ENCODE measurements around the gene FAM83F. TPM values are rescaled to one million over a fixed set of nuclear protein-coding genes. Genes with fewer than 3 reads are reported as not detected.

FAM83F gene
- total and polyA plus RNA-seq, 2 donors (not counting 1 experiment from before 2014, with no cell fraction given), result 0.10 TPM; not detected in 1

DNA sequence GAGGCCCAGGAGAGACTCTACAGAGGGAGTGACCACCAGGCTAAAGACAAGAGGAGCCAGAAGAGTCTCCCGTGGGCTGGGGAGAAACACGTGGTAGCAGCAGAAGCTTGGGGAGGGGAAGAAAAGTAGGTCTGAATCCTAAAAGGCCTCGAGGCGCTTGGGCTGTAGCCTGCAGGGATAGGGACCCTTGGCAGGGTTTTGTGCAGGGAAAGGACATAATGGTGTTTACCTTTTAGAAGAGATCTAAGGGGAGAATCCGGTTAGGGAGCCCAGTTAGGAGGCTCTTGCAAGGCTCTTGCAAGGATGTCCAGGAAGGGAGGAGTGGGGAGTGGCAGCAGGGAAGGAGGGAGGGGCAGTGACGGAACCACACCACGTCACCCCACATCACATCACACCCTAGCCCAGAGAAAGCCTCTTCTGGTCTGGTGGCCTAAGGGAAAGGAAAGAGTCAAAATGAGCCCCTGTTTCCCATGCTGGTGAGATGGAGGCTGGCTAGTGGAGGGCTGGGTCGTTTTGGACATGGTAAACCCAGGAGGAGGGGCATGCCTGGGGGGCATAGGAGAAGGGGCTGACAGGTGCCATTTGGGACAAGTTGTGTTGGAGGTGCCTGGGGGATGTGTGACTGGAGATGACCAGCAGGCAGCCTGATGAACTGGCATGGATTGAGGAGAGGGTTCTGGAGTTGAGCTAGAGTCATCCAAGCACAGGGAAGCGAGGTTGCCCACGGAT, 6.2 kb upstream of the FAM83F start:
- WGBS (ENCODE audit: insufficient coverage), result 71% methylated on average over 7 of the region's 10 CpGs
- Histone ChIP-seq H3K27me3 (replicated peaks in 1 of 4; ENCODE audit: control extremely low read depth in 1 of 4, control insufficient read depth in 3 of 4, insufficient read depth in 4 of 4, low read length in 3 of 4) (peaks cover 0 to 29% (median 1%) of the 10 kb centered on the region in 4 experiments), H4K20me1 (ENCODE audit: control insufficient read depth, insufficient read depth, low read length, poor library complexity, severe bottlenecking) (no peaks in the 10 kb centered on the region), H3K4me1 (ENCODE audit: control insufficient read depth in 2 of 2, insufficient read depth in 2 of 2, low read length in 2 of 2) (no peaks in the 10 kb centered on the region), H3K9me3 (ENCODE audit: control extremely low read depth in 1 of 3, control insufficient read depth in 2 of 3, insufficient read depth in 1 of 3, low read length in 2 of 3) (no peaks in the 10 kb centered on the region), H2AFZ (ENCODE audit: insufficient read depth, low read depth, low read length, poor library complexity, severe bottlenecking) (no peak overlapping the region), H3K79me2 (ENCODE audit: control insufficient read depth, insufficient read depth, low read length) (no peaks in the 10 kb centered on the region), H3K4me2 (replicated peaks; ENCODE audit: low read depth, low read length, poor library complexity, severe bottlenecking) (no peak overlapping the region), H3K36me3 (replicated peaks in 1 of 2; ENCODE audit: control extremely low read depth in 1 of 2, control insufficient read depth in 1 of 2, extremely low read depth in 1 of 2, insufficient read depth in 2 of 2, low read length in 1 of 2) (no peaks in the 10 kb centered on the region), H3K4me3 (ENCODE audit: control extremely low read depth in 1 of 5, extremely low read depth in 1 of 5, insufficient read depth in 1 of 5, low read depth in 2 of 5, low read length in 4 of 5) (no peak overlapping the region), H3K9ac (ENCODE audit: low read length) (no peak overlapping the region), H3K27ac (ENCODE audit: low read length in 2 of 2) (no peak overlapping the region)
- no peak overlapping the region for H3K27ac Mint-ChIP-seq
- DNase-seq (no peak), ATAC-seq (ENCODE audit: low read depth) (no peak)
- no peaks in the 10 kb centered on the region for H3K4me1 Mint-ChIP-seq
- CTCF ChIA-PET, result no interaction called here
- POLR2A ChIA-PET, result no interaction called here
- no peak overlapping the region for H3K4me3 Mint-ChIP-seq
- H3K27me3 Mint-ChIP-seq, result peaks cover 50% of the 10 kb centered on the region
- TF ChIP-seq, protein P1, sequence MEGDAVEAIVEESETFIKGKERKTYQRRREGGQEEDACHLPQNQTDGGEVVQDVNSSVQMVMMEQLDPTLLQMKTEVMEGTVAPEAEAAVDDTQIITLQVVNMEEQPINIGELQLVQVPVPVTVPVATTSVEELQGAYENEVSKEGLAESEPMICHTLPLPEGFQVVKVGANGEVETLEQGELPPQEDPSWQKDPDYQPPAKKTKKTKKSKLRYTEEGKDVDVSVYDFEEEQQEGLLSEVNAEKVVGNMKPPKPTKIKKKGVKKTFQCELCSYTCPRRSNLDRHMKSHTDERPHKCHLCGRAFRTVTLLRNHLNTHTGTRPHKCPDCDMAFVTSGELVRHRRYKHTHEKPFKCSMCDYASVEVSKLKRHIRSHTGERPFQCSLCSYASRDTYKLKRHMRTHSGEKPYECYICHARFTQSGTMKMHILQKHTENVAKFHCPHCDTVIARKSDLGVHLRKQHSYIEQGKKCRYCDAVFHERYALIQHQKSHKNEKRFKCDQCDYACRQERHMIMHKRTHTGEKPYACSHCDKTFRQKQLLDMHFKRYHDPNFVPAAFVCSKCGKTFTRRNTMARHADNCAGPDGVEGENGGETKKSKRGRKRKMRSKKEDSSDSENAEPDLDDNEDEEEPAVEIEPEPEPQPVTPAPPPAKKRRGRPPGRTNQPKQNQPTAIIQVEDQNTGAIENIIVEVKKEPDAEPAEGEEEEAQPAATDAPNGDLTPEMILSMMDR (IDR thresholded peaks at IDR 0.05), result no peak
- no peak for TF ChIP-seq EZH2 (IDR thresholded peaks at IDR 0.05; ENCODE audit: borderline replicate concordance, insufficient read depth, low read depth, low read length, poor library complexity, severe bottlenecking)
- intact Hi-C loops (cut with micrococcal nuclease), result no loop called here
- H3K9me3 Mint-ChIP-seq (ENCODE audit: insufficient read depth), result no peaks in the 10 kb centered on the region

DNA sequence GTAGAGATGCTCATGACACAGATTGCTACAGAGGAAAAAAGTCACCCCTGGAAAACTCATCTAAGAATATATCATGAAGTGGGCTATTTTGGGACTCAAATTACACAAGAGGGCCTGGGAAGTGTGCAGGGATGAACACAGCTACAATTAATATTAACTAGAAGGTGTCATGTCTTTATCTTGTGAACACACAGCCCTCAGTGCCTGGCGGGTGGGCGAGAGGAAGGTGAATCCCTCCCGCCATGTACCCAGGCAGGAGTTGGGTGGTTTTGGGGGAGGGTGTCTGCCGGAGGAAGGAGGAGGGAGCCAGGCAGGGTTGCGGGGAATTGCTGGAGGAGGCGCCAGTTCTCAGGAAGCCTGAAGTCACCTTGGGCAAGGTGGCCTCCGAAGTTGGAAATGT, 5.1 kb upstream of the FAM83F start:
- Mint-ChIP-seq H3K27ac (no peak overlapping the region), H3K9me3 (ENCODE audit: insufficient read depth) (no peaks in the 10 kb centered on the region), H3K4me3 (no peak overlapping the region), H3K27me3 (peaks cover 48% of the 10 kb centered on the region), H3K4me1 (peaks cover 7% of the 10 kb centered on the region)
- 91% methylated on average over 4 of the region's 7 CpGs for WGBS (ENCODE audit: insufficient coverage)
- H3K4me3 ChIP-seq (ENCODE audit: control extremely low read depth in 1 of 5, extremely low read depth in 1 of 5, insufficient read depth in 1 of 5, low read depth in 2 of 5, low read length in 4 of 5), result no peak overlapping the region
- no peaks in the 10 kb centered on the region for H3K79me2 ChIP-seq (ENCODE audit: control insufficient read depth, insufficient read depth, low read length)
- H3K27ac ChIP-seq (ENCODE audit: low read length in 2 of 2), result no peak overlapping the region
- no peak overlapping the region for H2AFZ ChIP-seq (ENCODE audit: insufficient read depth, low read depth, low read length, poor library complexity, severe bottlenecking)
- H3K9ac ChIP-seq (ENCODE audit: low read length), result no peak overlapping the region
- no peak for DNase-seq
- TF ChIP-seq, protein P1 (IDR thresholded peaks at IDR 0.05), result no peak
- no peak for TF ChIP-seq EZH2 (IDR thresholded peaks at IDR 0.05; ENCODE audit: borderline replicate concordance, insufficient read depth, low read depth, low read length, poor library complexity, severe bottlenecking)
- ChIA-PET CTCF (no interaction called here), POLR2A (no interaction called here)
- H3K27me3 ChIP-seq (replicated peaks in 1 of 4; ENCODE audit: control extremely low read depth in 1 of 4, control insufficient read depth in 3 of 4, insufficient read depth in 4 of 4, low read length in 3 of 4), result peaks cover 0 to 32% (median 7%) of the 10 kb centered on the region in 4 experiments
- intact Hi-C loops (cut with micrococcal nuclease), result no loop called here
- no peaks in the 10 kb centered on the region for H3K36me3 ChIP-seq (replicated peaks in 1 of 2; ENCODE audit: control extremely low read depth in 1 of 2, control insufficient read depth in 1 of 2, extremely low read depth in 1 of 2, insufficient read depth in 2 of 2, low read length in 1 of 2)
- H3K4me2 ChIP-seq (replicated peaks; ENCODE audit: low read depth, low read length, poor library complexity, severe bottlenecking), result no peak overlapping the region
- no peaks in the 10 kb centered on the region for H3K9me3 ChIP-seq (ENCODE audit: control extremely low read depth in 1 of 3, control insufficient read depth in 2 of 3, insufficient read depth in 1 of 3, low read length in 2 of 3)
- no peak for ATAC-seq (ENCODE audit: low read depth)
- H3K4me1 ChIP-seq (ENCODE audit: control insufficient read depth in 2 of 2, insufficient read depth in 2 of 2, low read length in 2 of 2), result peaks cover 5 to 7% of the 10 kb centered on the region in 2 donors
- no peaks in the 10 kb centered on the region for H4K20me1 ChIP-seq (ENCODE audit: control insufficient read depth, insufficient read depth, low read length, poor library complexity, severe bottlenecking)
